T-cell (primary cell): ENCODE results near the gene TYRP1. TPM values are rescaled to one million over a fixed set of nuclear protein-coding genes. Genes with fewer than 3 reads are reported as not detected.

Source experiments
- ATAC-seq, 4 experiments: fragments of 200-7000 bp in 3 of 4; fragments of 150-1000 bp in 1 of 4; cut with Tn5 transposase; replicated peaks in 1 of 4; 1 replicate in 3 of 4; 2 replicates in 1 of 4; pipeline ENCODE4 v1.10.0; 2021; ENCODE audit warnings: moderate library complexity in 3 of 4, mild to moderate bottlenecking in 2 of 4, moderate number of reproducible peaks in 1 of 4
- CTCF ChIA-PET, 2 donors: fragments of 300-600 bp; sonication (Branson Sonifier 250); formaldehyde crosslinking; loops; one replicate each; lab custom pipeline; 2022; ENCODE audit warnings: antibody characterized with exemption in 2 of 2; lab: Charles Lee
- POLR2A ChIA-PET, 2 donors: fragments of 300-600 bp; sonication (Branson Sonifier 250); formaldehyde crosslinking; loops; one replicate each; lab custom pipeline; 2022; ENCODE audit warnings: antibody characterized with exemption in 2 of 2; lab: Charles Lee
- DNase-seq, 35 experiments: peaks; one replicate each; pipeline versions ENCODE4 v3.0.0 to v3.0.0-alpha.2; 2013 to 2023
- H3K27ac ChIP-seq: one replicate; pipeline ENCODE4 v1.5.1; 2013; ENCODE audit warnings: low read length
- H3K27me3 ChIP-seq, 2 experiments: replicated peaks in 1 of 2; 1 replicate in 1 of 2; 2 replicates in 1 of 2; pipeline versions ENCODE4 v1.6.1 to v1.7.0; 2013; ENCODE audit warnings: low read length in 1 of 2, mixed read lengths in 1 of 2; ENCODE audit not compliant: control insufficient read depth in 2 of 2, insufficient read depth in 2 of 2; ENCODE audit errors: extremely low read depth in 1 of 2
- H3K36me3 ChIP-seq, 2 donors: 1 replicate in 1 of 2; 2 replicates in 1 of 2; pipeline versions ENCODE4 v1.6.1 to v1.7.0; 2013; ENCODE audit warnings: low read length in 1 of 2; ENCODE audit not compliant: control insufficient read depth in 2 of 2, insufficient read depth in 1 of 2; ENCODE audit errors: extremely low read depth in 1 of 2
- H3K4me1 ChIP-seq, 2 experiments: 1 replicate in 1 of 2; 2 replicates in 1 of 2; pipeline versions ENCODE4 v1.6.1 to v1.7.0; 2013; ENCODE audit warnings: low read length in 2 of 2, mixed read lengths in 1 of 2; ENCODE audit not compliant: insufficient read depth in 2 of 2, control insufficient read depth in 1 of 2; ENCODE audit errors: extremely low read depth in 1 of 2
- H3K4me3 ChIP-seq, 2 donors: 1 replicate in 1 of 2; 2 replicates in 1 of 2; pipeline versions ENCODE4 v1.5.1 to v1.7.0; 2013; ENCODE audit warnings: mild to moderate bottlenecking in 2 of 2, low read length in 1 of 2, moderate library complexity in 1 of 2; ENCODE audit not compliant: control insufficient read depth in 1 of 2; ENCODE audit errors: extremely low read depth in 1 of 2
- H3K9me3 ChIP-seq: 2 replicates; pipeline ENCODE4 v1.7.0; 2013
- H3K27ac Mint-ChIP-seq, 2 donors: one replicate each; pipeline ENCODE4 v1.8.0; 2020 to 2021; ENCODE audit warnings: mild to moderate bottlenecking in 2 of 2, mixed read lengths in 2 of 2
- H3K27me3 Mint-ChIP-seq, 2 donors: one replicate each; pipeline ENCODE4 v1.8.0; 2021 to 2022; ENCODE audit warnings: mixed read lengths in 2 of 2
- H3K36me3 Mint-ChIP-seq: one replicate; pipeline ENCODE4 v1.8.0; 2021; ENCODE audit warnings: mixed read lengths
- H3K4me1 Mint-ChIP-seq, 3 donors: one replicate each; pipeline ENCODE4 v1.8.0; 2020 to 2022; ENCODE audit warnings: mixed read lengths in 3 of 3, mild to moderate bottlenecking in 1 of 3
- H3K4me3 Mint-ChIP-seq, 3 donors: one replicate each; pipeline ENCODE4 v1.8.0; 2020 to 2022; ENCODE audit warnings: mild to moderate bottlenecking in 3 of 3, mixed read lengths in 3 of 3, moderate library complexity in 3 of 3
- H3K9me3 Mint-ChIP-seq, 3 donors: one replicate each; pipeline ENCODE4 v1.8.0; 2020 to 2022; ENCODE audit warnings: mixed read lengths in 3 of 3
- WGBS: methylation state at CpG from one replicate; pipeline ENCODE4 v1.1.5; 2013; ENCODE audit warnings: missing lambda C conversion rate; ENCODE audit not compliant: insufficient coverage; 5-methylcytosine and 5-hydroxymethylcytosine counted together
- total RNA-seq, 35 experiments: library from RNA in 6 of 35; stranded (reverse) in 6 of 35; fragments of 120-200 nt in 1 of 35; gene quantifications; one replicate each; pipeline versions ENCODE4 v1.2.1 to v1.2.4 and lab custom pipeline; 2013 to 2026

Gene TYRP1
- total RNA-seq, 5 donors from 2014 or later (not counting 1 experiment from before 2014, with no cell fraction given), result not detected

DNA sequence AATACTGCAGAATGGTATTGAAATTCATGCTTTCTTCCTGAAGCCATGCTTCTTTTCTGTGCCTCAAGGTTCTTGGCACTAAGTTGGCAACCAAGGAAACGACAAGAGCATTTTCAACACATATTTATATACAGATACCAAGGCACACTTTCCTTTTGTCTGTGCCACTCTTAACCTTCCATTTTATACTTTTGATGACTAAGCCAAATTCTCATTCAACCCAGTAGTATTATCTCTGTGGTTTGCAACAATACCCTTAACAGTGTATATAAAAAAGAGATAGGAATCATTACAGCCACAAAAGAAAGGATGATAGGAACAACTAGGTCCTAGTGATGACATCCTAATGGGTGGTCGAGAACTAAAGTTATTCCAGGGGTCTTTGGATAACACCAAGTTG lies 36.0 kb upstream of the TYRP1 start:
- CTCF ChIA-PET, result no interaction called here
- H3K4me3 Mint-ChIP-seq, result no peak overlapping the region
- H3K27me3 ChIP-seq, result no peaks in the 10 kb centered on the region
- H3K27me3 Mint-ChIP-seq, result no peaks in the 10 kb centered on the region
- H3K4me1 ChIP-seq, result no peaks in the 10 kb centered on the region
- DNase-seq, result no peak
- WGBS, result 70% methylated on average over 1 of the region's 2 CpGs
- H3K27ac Mint-ChIP-seq, result no peak overlapping the region
- H3K9me3 Mint-ChIP-seq, result peaks cover 6 to 31% (median 10%) of the 10 kb centered on the region in 3 donors
- H3K9me3 ChIP-seq, result no peaks in the 10 kb centered on the region
- no peaks in the 10 kb centered on the region for H3K4me1 Mint-ChIP-seq
- H3K27ac ChIP-seq, result no peak overlapping the region
- POLR2A ChIA-PET, result no interaction called here
- H3K36me3 ChIP-seq, result no peaks in the 10 kb centered on the region
- no peak overlapping the region for H3K4me3 ChIP-seq
- H3K36me3 Mint-ChIP-seq, result no peaks in the 10 kb centered on the region
- no peak for ATAC-seq

DNA sequence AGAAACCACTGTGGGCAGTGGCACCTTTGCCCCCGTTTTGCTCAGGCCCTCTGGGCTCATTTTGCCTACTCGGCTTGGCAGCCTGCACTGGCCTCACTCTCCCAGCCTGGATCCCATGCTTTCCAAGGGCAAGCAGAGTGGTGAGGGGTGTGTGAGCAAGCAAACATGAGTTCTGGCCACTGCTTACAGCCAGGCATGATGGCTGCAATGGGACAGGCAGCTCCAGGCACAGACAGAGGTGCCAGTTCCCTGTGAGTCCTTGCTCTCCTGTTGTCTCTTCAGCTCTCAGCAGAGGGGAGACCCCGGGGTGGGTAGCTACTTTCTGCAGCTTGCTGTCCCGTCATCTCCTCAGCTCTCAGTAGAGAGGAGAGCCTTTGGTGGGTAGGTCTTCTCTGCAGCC lies 35.2 kb upstream of the TYRP1 start:
- H3K4me3 Mint-ChIP-seq, result no peak overlapping the region
- Histone ChIP-seq H3K9me3 (no peaks in the 10 kb centered on the region), H3K36me3 (no peaks in the 10 kb centered on the region), H3K27ac (no peak overlapping the region), H3K27me3 (no peaks in the 10 kb centered on the region), H3K4me1 (no peaks in the 10 kb centered on the region), H3K4me3 (no peak overlapping the region)
- H3K27me3 Mint-ChIP-seq, result no peaks in the 10 kb centered on the region
- WGBS, result 85% methylated on average over 3 of the region's 4 CpGs
- H3K27ac Mint-ChIP-seq, result no peak overlapping the region
- DNase-seq (no peak), ATAC-seq (no peak)
- H3K36me3 Mint-ChIP-seq, result no peaks in the 10 kb centered on the region
- peaks cover 3 to 32% (median 8%) of the 10 kb centered on the region in 3 donors for H3K9me3 Mint-ChIP-seq
- no peaks in the 10 kb centered on the region for H3K4me1 Mint-ChIP-seq
- CTCF ChIA-PET, result no interaction called here
- POLR2A ChIA-PET, result no interaction called here

DNA sequence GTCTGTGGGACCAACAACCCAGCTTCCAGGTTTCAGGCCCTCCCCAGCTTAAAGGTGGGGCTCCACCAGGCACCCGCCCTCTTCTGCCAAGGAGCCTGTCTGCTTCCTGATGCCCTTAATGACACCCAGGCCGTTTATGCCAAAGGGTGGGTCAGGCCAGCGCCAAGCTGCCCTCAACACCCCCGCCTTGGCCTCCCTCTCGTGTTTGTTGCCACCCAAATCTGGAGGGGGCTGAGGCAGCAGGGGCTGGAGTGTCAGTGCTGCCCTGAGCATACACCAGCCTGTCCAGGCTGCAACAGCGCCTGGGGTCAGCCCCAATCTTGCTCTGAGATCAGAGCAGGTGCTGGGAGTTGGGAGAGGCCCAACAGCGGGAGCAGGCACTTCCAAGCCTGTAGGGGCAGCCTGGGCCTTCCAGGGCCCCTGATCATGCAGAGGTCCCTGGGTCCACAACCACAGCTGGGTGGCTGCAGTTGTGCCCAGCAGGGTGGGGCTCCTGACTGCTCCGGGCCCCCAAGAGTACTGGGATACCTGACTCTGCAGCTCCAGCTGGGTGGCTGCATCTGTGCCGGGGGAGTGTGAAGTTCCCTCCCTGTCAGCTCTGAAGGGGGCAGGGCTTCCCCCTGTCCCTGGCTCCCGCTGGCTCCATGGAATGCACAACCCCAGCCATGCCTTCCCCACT lies 34.5 kb upstream of the TYRP1 start:
- POLR2A ChIA-PET, result no interaction called here
- WGBS, result 72% methylated on average over 8 of the region's 10 CpGs
- CTCF ChIA-PET, result no interaction called here
- peaks cover 3 to 30% (median 8%) of the 10 kb centered on the region in 3 donors for H3K9me3 Mint-ChIP-seq
- H3K27me3 ChIP-seq, result no peaks in the 10 kb centered on the region
- no peak overlapping the region for H3K4me3 ChIP-seq
- H3K9me3 ChIP-seq, result no peaks in the 10 kb centered on the region
- H3K4me3 Mint-ChIP-seq, result no peak overlapping the region
- ATAC-seq, result no peak
- H3K36me3 ChIP-seq, result no peaks in the 10 kb centered on the region
- no peaks in the 10 kb centered on the region for H3K36me3 Mint-ChIP-seq
- no peaks in the 10 kb centered on the region for H3K4me1 Mint-ChIP-seq
- no peaks in the 10 kb centered on the region for H3K27me3 Mint-ChIP-seq
- no peaks in the 10 kb centered on the region for H3K4me1 ChIP-seq
- no peak for DNase-seq
- no peak overlapping the region for H3K27ac Mint-ChIP-seq
- no peak overlapping the region for H3K27ac ChIP-seq

DNA sequence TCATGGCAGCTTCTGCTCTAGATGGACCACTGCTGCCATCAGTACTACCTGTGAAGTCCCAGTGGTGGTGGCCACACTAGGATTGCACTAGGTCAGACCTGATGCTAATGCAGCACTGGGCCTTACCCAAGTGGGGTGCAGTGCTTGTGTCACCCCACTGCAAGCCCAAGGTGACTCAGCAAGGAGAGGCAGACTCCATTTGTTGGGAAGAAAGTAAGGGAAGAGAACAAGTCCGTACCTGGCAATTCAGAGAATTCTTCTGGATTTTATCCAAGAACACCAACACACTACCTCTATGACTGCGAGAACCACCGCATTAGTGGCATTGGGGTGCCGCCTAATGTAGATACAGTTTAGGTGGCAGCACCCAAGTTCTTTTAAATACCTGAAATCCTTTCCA lies 34.0 kb upstream of the TYRP1 start:
- no peaks in the 10 kb centered on the region for H3K27me3 ChIP-seq
- H3K9me3 ChIP-seq, result no peaks in the 10 kb centered on the region
- CTCF ChIA-PET, result no interaction called here
- Mint-ChIP-seq H3K9me3 (peaks cover 6 to 30% (median 11%) of the 10 kb centered on the region in 3 donors), H3K4me1 (no peaks in the 10 kb centered on the region), H3K36me3 (no peaks in the 10 kb centered on the region), H3K27me3 (no peaks in the 10 kb centered on the region), H3K27ac (no peak overlapping the region), H3K4me3 (no peak overlapping the region)
- DNase-seq, result no peak
- H3K27ac ChIP-seq, result no peak overlapping the region
- no peaks in the 10 kb centered on the region for H3K4me1 ChIP-seq
- POLR2A ChIA-PET, result no interaction called here
- no peaks in the 10 kb centered on the region for H3K36me3 ChIP-seq
- ATAC-seq, result no peak
- H3K4me3 ChIP-seq, result no peak overlapping the region
- no CpG with 5 or more reads among the region's 4 CpGs for WGBS

DNA sequence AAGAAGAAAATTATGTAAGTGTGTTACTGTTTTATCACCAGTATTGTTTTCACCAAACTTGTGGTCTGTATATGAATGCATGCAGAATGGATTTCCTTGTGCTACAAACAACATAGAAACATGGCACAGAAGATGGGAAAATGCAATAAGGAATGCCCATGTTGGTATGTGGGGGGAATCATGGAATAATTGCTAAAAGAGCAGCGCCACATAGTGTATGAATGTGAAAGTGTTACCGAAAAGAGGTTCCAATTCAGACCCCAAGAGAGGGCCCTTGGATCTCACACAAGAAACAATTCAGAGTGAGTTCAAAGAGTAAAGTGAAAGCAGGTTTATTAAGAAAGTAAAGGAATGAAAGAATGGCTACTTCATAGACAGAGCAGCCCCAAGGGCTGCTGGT lies 26.4 kb upstream of the TYRP1 start:
- Mint-ChIP-seq H3K27me3 (no peaks in the 10 kb centered on the region), H3K4me1 (no peaks in the 10 kb centered on the region), H3K9me3 (peaks cover 14 to 22% (median 20%) of the 10 kb centered on the region in 3 donors), H3K27ac (no peak overlapping the region), H3K36me3 (no peaks in the 10 kb centered on the region), H3K4me3 (no peak overlapping the region)
- POLR2A ChIA-PET, result interaction anchor here in 1 of 2 donors (0.5 kb wide), 1 partner anchor 491 kb away, joined by 3 read pairs; no protein-coding TSS in a partner anchor
- Histone ChIP-seq H3K27ac (no peak overlapping the region), H3K4me1 (no peaks in the 10 kb centered on the region), H3K36me3 (no peaks in the 10 kb centered on the region), H3K9me3 (peaks cover 2% of the 10 kb centered on the region), H3K27me3 (no peaks in the 10 kb centered on the region), H3K4me3 (no peak overlapping the region)
- CTCF ChIA-PET, result no interaction called here
- WGBS, result 90% methylated on average over 2 of the region's 2 CpGs
- no peak for DNase-seq
- ATAC-seq, result no peak

DNA sequence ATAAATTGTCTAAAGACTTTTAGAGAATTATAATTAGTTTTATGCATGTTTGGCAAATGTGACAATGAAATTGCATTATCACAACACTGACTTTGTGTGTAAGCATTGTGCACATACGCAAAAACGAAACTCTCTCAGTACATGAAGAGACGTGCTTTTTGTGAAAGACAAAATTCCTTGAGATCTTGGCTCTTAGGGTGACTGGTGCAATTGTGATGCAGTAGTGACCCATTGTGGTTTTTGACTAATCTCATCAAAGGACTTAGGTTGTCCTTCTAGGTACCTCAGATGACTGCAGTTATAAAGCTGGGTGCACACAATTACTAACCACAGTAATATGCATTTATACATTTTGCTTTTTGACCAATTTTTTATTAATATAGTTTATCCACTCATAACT lies 25.3 kb upstream of the TYRP1 start:
- WGBS, result no CpG with 5 or more reads among the region's 3 CpGs
- Mint-ChIP-seq H3K36me3 (no peaks in the 10 kb centered on the region), H3K4me1 (no peaks in the 10 kb centered on the region), H3K27ac (no peak overlapping the region), H3K27me3 (no peaks in the 10 kb centered on the region), H3K4me3 (no peak overlapping the region), H3K9me3 (peaks cover 14 to 22% (median 17%) of the 10 kb centered on the region in 3 donors)
- Histone ChIP-seq H3K27me3 (no peaks in the 10 kb centered on the region), H3K9me3 (peaks cover 2% of the 10 kb centered on the region), H3K36me3 (no peaks in the 10 kb centered on the region), H3K4me3 (no peak overlapping the region), H3K27ac (no peak overlapping the region), H3K4me1 (no peaks in the 10 kb centered on the region)
- no peak for ATAC-seq
- POLR2A ChIA-PET, result no interaction called here
- CTCF ChIA-PET, result no interaction called here
- DNase-seq, result no peak
